ENCODE results near the gene CHST12. TPM values are rescaled to one million over a fixed set of nuclear protein-coding genes. Genes with fewer than 3 reads are reported as not detected.

Gene CHST12
- total and polyA plus RNA-seq, 2 of the 4 experiments (the other 2 are of a cell fraction) = 3.8 to 27.0 TPM

DNA sequence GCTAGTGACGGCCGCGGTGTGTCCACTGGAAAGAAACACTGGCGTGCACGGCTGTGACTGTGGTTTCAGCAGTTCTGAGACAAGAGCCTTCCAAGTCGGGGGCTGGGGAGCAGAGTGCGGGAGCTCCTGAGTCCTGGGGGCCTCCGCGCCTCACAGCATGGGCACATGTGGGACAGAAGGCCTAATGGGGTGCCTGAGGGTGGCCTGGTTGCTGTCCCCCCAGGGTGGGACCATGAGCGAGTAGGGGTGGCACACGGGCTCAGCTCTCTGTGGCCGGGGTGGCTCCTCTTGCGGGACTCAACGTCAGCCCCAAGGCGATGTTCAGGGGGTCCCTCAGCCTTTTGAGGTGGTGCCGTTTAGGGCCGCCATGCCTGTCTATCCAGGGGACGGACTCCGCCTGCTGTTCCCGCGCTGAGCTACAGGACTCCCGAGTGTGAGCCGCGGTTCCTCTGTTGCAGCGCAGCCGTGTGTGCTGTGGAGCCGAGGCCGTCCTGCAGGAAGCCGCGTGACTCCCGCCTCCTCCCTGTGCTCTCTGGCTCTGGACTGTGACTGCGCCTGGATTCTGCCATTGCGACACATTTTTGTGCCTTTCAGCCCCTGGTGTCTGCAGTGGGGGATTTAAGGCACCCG is 23.5 kb upstream of the CHST12 start:
- ChIA-PET POLR2A (ENCODE audit: unreplicated experiment) (no interaction called here), CTCF (no interaction called here)
- no peak overlapping the region for H4K5ac ChIP-seq (ENCODE audit: low read depth, low read length)
- no peak overlapping the region for H3K18ac ChIP-seq (ENCODE audit: low read depth, low read length)
- no peak overlapping the region for H4K8ac ChIP-seq (ENCODE audit: low read depth in 2 of 2, low read length in 2 of 2)
- H4K20me1 ChIP-seq (ENCODE audit: insufficient read depth, low read length) = peaks cover 35% of the 10 kb centered on the region
- H3K9me1 ChIP-seq (ENCODE audit: insufficient read depth, low read length) = peaks cover 3% of the 10 kb centered on the region; the same call in 1 of the 2 replicates
- TF ChIP-seq CEBPB (IDR thresholded peaks at IDR 0.05; ENCODE audit: low read depth, low read length) (peak; percentile 63), NFE2L2 (IDR thresholded peaks at IDR 0.05; ENCODE audit: low read depth, low read length) (no peak)
- dilution Hi-C loops (cut with HindIII; ENCODE audit: low sequenced_read_pairs, unreplicated experiment) (no loop called here), in situ Hi-C loops (cut with MboI; ENCODE audit: low sequenced_read_pairs) (no loop called here), intact Hi-C loops (cut with micrococcal nuclease) (no loop called here)
- H4K91ac ChIP-seq (ENCODE audit: insufficient read depth, low read depth, low read length) = no peak overlapping the region
- peaks cover 72% of the 10 kb centered on the region for H3K36me3 ChIP-seq (ENCODE audit: control insufficient read depth, insufficient read depth, low read length)
- H3K4me2 ChIP-seq (ENCODE audit: low read depth, low read length) = no peak overlapping the region
- no peak overlapping the region for H3K56ac ChIP-seq (ENCODE audit: extremely low read depth, insufficient read depth, low read length)
- no peaks in the 10 kb centered on the region for H3K4me1 ChIP-seq (ENCODE audit: control insufficient read depth, insufficient read depth, low read length)
- DNase-seq = no peak
- H3K27me3 ChIP-seq (ENCODE audit: control insufficient read depth, insufficient read depth, low read length) = no peaks in the 10 kb centered on the region
- no peaks in the 10 kb centered on the region for H3K9me3 ChIP-seq (ENCODE audit: control insufficient read depth, insufficient read depth, low read length)
- ATAC-seq (ENCODE audit: low read depth) = no peak
- H2BK120ac ChIP-seq (ENCODE audit: low read depth, low read length) = no peak overlapping the region
- peak overlapping the region; percentile 55 for H2AK9ac ChIP-seq (replicated peaks; ENCODE audit: low read depth, low read length, poor library complexity)
- peaks cover 14 to 35% of the 10 kb centered on the region in 2 experiments for H3K79me1 ChIP-seq (ENCODE audit: low read depth in 1 of 2, low read length in 2 of 2)
- 95% methylated on average over 24 of the region's 34 CpGs; no CpG with 5 or more reads in 1 of the 2 experiments for WGBS, 2 experiments (ENCODE audit: extremely low coverage in 2 of 2, insufficient read length in 1 of 2)
- no peak overlapping the region for H2AK5ac ChIP-seq (ENCODE audit: low read depth, low read length)
- no peak overlapping the region for H2BK20ac ChIP-seq (ENCODE audit: low read depth, low read length)
- H3K9ac ChIP-seq (ENCODE audit: low read depth, low read length) = no peak overlapping the region
- no peak overlapping the region for H3K27ac ChIP-seq (ENCODE audit: insufficient read depth, low read length)
- BruUV-seq (replicated peaks) = no TSS peak
- no peak overlapping the region for H2BK5ac ChIP-seq (ENCODE audit: low read depth, low read length, poor library complexity, severe bottlenecking)
- no peak overlapping the region for H2BK15ac ChIP-seq (ENCODE audit: low read depth, low read length)
- no peak overlapping the region for H2AFZ ChIP-seq (replicated peaks; ENCODE audit: low read length, poor library complexity)
- no peak overlapping the region for H3K14ac ChIP-seq (replicated peaks; ENCODE audit: low read depth, low read length)
- H3K4me3 ChIP-seq (ENCODE audit: insufficient read depth, low read depth, low read length) = no peak overlapping the region
- H3K4ac ChIP-seq (ENCODE audit: low read depth, low read length) = no peak overlapping the region
- no peak overlapping the region for H3K23ac ChIP-seq (ENCODE audit: low read depth, low read length)

Measured in IMR-90 (cell line).